ENCODE data around the gene BEND7. TPM values are rescaled to one million over a fixed set of nuclear protein-coding genes. Genes with fewer than 3 reads are reported as not detected.

Gene BEND7
- total and polyA plus RNA-seq, 2 of the 8 experiments (the other 6 are each of a cell fraction or from before 2014, with no cell fraction given), result 1.9 to 8.2 TPM

DNA sequence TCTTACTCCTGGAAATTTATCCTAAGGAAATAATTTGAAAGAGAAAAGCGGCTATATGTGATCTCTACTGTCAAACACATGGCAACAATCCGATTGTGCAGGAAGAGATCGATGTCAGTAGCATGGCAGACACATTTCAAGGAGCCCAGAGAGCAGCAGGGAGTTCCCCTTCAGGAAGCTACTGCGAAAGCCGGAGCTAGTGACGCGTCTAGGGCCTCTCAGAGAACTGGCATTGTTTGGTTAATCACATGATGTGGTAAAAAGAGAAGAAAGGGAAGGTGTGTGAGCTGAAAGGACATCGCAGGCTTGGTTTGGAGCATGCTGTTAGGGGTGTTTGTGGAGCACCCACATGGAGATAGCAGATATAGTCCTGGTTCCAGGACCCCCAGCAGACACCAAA, 74.9 kb downstream of the BEND7 start:
- no peak overlapping the region for H3K56ac ChIP-seq (replicated peaks; ENCODE audit: insufficient read length, low read depth, low read length)
- CTCF ChIA-PET (ENCODE audit: partially characterized antibody), result interaction anchor here (1.2 to 11.4 kb wide), 4 partner anchors 10 to 16 kb away, joined by 3 to 72 read pairs (median 4); no protein-coding TSS in a partner anchor
- H2AK5ac ChIP-seq (ENCODE audit: low read depth, low read length), result no peak overlapping the region
- no peaks in the 10 kb centered on the region; a peak in 1 of 7 replicates for H3K4me1 ChIP-seq (replicated peaks in 1 of 4; ENCODE audit: control insufficient read depth in 3 of 4, insufficient read depth in 4 of 4, low read length in 3 of 4)
- no peak overlapping the region for H2AFZ ChIP-seq (ENCODE audit: low read length)
- no peak overlapping the region for H2BK5ac ChIP-seq (ENCODE audit: low read depth, low read length)
- no peaks in the 10 kb centered on the region for H3K79me2 ChIP-seq (ENCODE audit: control insufficient read depth in 1 of 2, insufficient read depth in 2 of 2, low read length in 2 of 2)
- H3K18ac ChIP-seq (ENCODE audit: extremely low read depth, low read length), result no peak overlapping the region
- DNase-seq (ENCODE audit: low read depth in 1 of 2, low spot score in 2 of 2), result peak in 1 of 2 experiments; percentile 41
- H4K8ac ChIP-seq (ENCODE audit: extremely low read depth, insufficient read depth, low read length), result no peak overlapping the region
- no peak overlapping the region for H2BK15ac ChIP-seq (ENCODE audit: low read length)
- no peak overlapping the region for H3K27ac ChIP-seq (ENCODE audit: low read depth, low read length)
- H3K4ac ChIP-seq (replicated peaks; ENCODE audit: insufficient read length, low read depth, low read length), result no peak overlapping the region
- POLR2A ChIA-PET (ENCODE audit: partially characterized antibody), result interaction anchor here (0.7 to 1.3 kb wide), 2 partner anchors 9 to 14 kb away, joined by 3 to 4 read pairs; no protein-coding TSS in a partner anchor
- WGBS, 2 experiments (ENCODE audit: extremely low coverage in 1 of 2, insufficient coverage in 1 of 2, insufficient read length in 1 of 2, insufficient replicate concordance in 2 of 2, low coverage in 1 of 2, low lambda C conversion rate in 2 of 2, missing lambda C conversion rate in 1 of 2), result 73% methylated on average over 8 of the region's 8 CpGs; no CpG with 5 or more reads in 1 of the 2 experiments
- H3K9me3 ChIP-seq (ENCODE audit: insufficient read depth in 2 of 2, low read depth in 1 of 2, low read length in 1 of 2), result no peaks in the 10 kb centered on the region
- no peak overlapping the region for H2BK20ac ChIP-seq (ENCODE audit: low read length)
- no peaks in the 10 kb centered on the region for H3K79me1 ChIP-seq (ENCODE audit: low read depth, low read length)
- H4K20me1 ChIP-seq (replicated peaks in 1 of 2; ENCODE audit: control insufficient read depth in 1 of 2, insufficient read depth in 2 of 2, low read length in 2 of 2), result no peaks in the 10 kb centered on the region
- no peak overlapping the region for H3K23ac ChIP-seq (ENCODE audit: insufficient read length)
- H2BK120ac ChIP-seq (replicated peaks; ENCODE audit: low read depth, low read length), result no peak overlapping the region
- no peaks in the 10 kb centered on the region for H3K36me3 ChIP-seq (ENCODE audit: control insufficient read depth in 2 of 4, insufficient read depth in 4 of 4, low read length in 3 of 4)
- H3K9ac ChIP-seq (replicated peaks in 1 of 4; ENCODE audit: extremely low read depth in 1 of 4, low read depth in 3 of 4, low read length in 3 of 4), result no peak overlapping the region
- no peak overlapping the region for H3K14ac ChIP-seq (ENCODE audit: insufficient read length)
- peak; percentile 13 for FAIRE-seq
- no peaks in the 10 kb centered on the region for H3K23me2 ChIP-seq (ENCODE audit: low read depth, low read length)
- H3K27me3 ChIP-seq (replicated peaks in 1 of 4; ENCODE audit: control insufficient read depth in 3 of 4, extremely low read depth in 1 of 4, insufficient read depth in 3 of 4, low read length in 3 of 4), result 0 out of 7 replicates have a peak, but pooled peaks cover 0 to 2% (median 0%) of the 10 kb centered on the region in 4 experiments
- H3K4me2 ChIP-seq (ENCODE audit: insufficient read depth in 1 of 2, low read depth in 2 of 2, low read length in 2 of 2), result no peak overlapping the region
- H4K5ac ChIP-seq (ENCODE audit: insufficient read length, low read depth, low read length), result no peak overlapping the region
- no peak overlapping the region for H3K4me3 ChIP-seq (ENCODE audit: extremely low read depth in 1 of 4, insufficient read depth in 2 of 4, low read depth in 3 of 4, low read length in 4 of 4)
- no peak overlapping the region for H2BK12ac ChIP-seq (ENCODE audit: low read depth, low read length)
- H4K91ac ChIP-seq (replicated peaks; ENCODE audit: insufficient read length, low read length), result no peak overlapping the region
- no peak for TF ChIP-seq FOSL1 (IDR thresholded peaks at IDR 0.05; ENCODE audit: insufficient read depth, low read depth, low read length)
- TF ChIP-seq GTF2F1 (IDR thresholded peaks at IDR 0.05; ENCODE audit: borderline replicate concordance, low read depth, low read length), result no peak
- no peak for TF ChIP-seq BRCA1 (IDR thresholded peaks at IDR 0.05; ENCODE audit: low read depth, low read length)
- no peak for TF ChIP-seq BCL11A (IDR thresholded peaks at IDR 0.05; ENCODE audit: low read depth in 2 of 2, low read length in 2 of 2)
- TF ChIP-seq SIRT6 (IDR thresholded peaks at IDR 0.05; ENCODE audit: low read length), result no peak
- no peak for TF ChIP-seq POU5F1 (IDR thresholded peaks at IDR 0.05; ENCODE audit: low read depth, low read length)
- TF ChIP-seq TEAD4 (IDR thresholded peaks at IDR 0.05; ENCODE audit: low read depth, low read length), result no peak
- no peak for TF ChIP-seq RFX5 (IDR thresholded peaks at IDR 0.05; ENCODE audit: borderline replicate concordance, low read depth, low read length)
- TF ChIP-seq TBP (IDR thresholded peaks at IDR 0.05; ENCODE audit: low read depth, low read length), result no peak
- TF ChIP-seq, protein P1, sequence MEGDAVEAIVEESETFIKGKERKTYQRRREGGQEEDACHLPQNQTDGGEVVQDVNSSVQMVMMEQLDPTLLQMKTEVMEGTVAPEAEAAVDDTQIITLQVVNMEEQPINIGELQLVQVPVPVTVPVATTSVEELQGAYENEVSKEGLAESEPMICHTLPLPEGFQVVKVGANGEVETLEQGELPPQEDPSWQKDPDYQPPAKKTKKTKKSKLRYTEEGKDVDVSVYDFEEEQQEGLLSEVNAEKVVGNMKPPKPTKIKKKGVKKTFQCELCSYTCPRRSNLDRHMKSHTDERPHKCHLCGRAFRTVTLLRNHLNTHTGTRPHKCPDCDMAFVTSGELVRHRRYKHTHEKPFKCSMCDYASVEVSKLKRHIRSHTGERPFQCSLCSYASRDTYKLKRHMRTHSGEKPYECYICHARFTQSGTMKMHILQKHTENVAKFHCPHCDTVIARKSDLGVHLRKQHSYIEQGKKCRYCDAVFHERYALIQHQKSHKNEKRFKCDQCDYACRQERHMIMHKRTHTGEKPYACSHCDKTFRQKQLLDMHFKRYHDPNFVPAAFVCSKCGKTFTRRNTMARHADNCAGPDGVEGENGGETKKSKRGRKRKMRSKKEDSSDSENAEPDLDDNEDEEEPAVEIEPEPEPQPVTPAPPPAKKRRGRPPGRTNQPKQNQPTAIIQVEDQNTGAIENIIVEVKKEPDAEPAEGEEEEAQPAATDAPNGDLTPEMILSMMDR (IDR thresholded peaks at IDR 0.05; ENCODE audit: control extremely low read depth in 1 of 3, insufficient read depth in 1 of 3, low read depth in 1 of 3, low read length in 3 of 3), result no peak
- no peak for TF ChIP-seq MAFK (IDR thresholded peaks at IDR 0.05; ENCODE audit: low read depth, low read length)
- TF ChIP-seq SP1 (IDR thresholded peaks at IDR 0.05; ENCODE audit: low read depth, low read length), result no peak
